ENCODE measurements around the gene NXNL1. TPM values are rescaled to one million over a fixed set of nuclear protein-coding genes. Genes with fewer than 3 reads are reported as not detected.

NXNL1 gene
- total and polyA plus RNA-seq, 2 of the 8 experiments (the other 6 are each of a cell fraction or from before 2014, with no cell fraction given), result not detected

DNA sequence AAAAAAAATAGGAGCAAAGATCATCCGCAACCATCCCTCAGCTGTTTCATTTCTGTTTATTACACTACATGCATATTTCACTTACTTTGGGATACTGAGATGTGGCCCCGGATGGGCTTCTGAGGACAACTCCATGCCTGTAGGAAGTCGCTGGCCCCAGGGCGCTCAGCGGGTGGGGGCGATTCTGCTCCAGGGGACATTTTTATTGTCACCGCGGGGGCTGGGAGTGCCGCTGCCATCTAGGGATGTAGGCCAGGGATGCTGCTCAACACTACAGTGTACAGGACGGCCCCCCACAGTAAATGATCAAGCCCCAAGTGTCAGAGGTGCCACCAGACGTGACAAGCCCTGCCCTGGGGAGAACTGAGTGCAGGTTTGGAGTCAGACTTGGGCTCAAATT is 48.9 kb downstream of the NXNL1 start (continued):
- TF ChIP-seq ATF2 (IDR thresholded peaks at IDR 0.05; ENCODE audit: low read length), result no peak
- no peak for TF ChIP-seq POLR2AphosphoS5 (IDR thresholded peaks at IDR 0.05; ENCODE audit: low read depth, low read length)

Measured in H1 (cell line).